ENCODE data around the gene TENT5C.

TENT5C gene

GRCh38 chr1:117636637-117637425 is 31.0 kb downstream of the TENT5C start:
- DNase-seq = no peak

DNA sequence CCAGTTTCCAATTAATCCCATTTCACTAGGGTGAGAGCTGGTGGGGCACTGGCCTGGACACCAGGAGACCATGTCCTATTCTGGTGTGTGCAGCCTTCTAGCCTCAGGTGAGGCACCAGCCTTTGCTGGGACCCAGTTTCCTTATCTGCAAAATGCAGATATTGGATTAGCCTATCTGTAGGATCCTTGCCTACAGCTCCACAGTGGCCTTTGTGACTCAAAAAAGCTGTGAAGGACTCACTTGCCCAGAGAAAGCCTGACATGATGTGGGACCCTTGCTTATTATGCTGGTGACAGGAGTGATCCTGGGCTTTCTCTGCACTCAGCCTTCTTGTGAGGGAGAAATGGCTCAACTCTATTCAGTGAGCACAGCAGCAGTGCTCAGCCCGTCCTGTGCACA is 32.3 kb downstream of the TENT5C start:
- no peak for DNase-seq

DNA sequence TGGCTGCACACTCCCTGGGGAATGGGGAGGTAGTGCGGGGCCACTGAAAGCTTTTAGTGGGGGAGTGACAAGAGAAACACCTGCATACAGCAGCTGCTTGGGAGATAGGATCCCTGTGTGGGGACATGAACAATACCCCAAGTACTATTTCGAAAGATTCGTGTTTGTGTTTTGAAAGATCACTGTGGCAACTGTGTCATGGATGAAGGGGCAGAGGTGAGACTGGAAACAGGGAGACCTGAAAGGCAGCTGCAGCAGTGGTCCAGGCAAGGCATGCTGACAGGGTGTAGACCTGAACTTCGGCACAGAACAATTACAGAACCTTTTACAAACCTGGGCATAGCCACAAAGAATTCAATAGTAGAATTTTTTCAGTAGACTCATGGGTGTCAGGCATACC is 32.9 kb downstream of the TENT5C start:
- DNase-seq = no peak

- DNase-seq = no peak
Observed at GRCh38 chr1:117639741-117640140, 33.9 kb downstream of the TENT5C start.

- DNase-seq = no peak
Observed at GRCh38 chr1:117641536-117641935, 35.7 kb downstream of the TENT5C start.

DNA sequence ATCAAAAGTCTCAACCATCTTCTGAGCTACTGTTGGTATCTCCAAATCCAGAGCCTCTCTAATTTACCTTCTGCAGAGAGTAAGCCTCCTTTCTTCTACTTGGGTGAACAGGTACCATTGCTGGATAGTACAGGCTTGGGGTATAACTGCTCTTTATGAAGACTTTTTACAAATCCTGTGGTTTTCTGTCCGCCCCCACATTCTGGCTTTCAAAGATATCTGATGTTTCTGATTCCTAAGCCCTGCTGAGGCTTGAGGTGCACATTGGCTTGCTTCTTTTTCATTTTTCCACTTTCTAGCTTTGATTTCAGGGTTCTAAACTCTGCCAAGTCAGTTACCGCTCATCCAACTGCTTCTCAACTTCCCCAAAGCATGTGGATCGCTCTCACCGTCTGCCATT is 37.1 kb downstream of the TENT5C start:
- no peak for DNase-seq

- DNase-seq = no peak
Observed at GRCh38 chr1:117643601-117644000, 37.8 kb downstream of the TENT5C start.

GRCh38 chr1:117644696-117645311 is 39.0 kb downstream of the TENT5C start:
- DNase-seq = no peak

GRCh38 chr1:117645343-117645742 is 39.5 kb downstream of the TENT5C start:
- no peak for DNase-seq

DNA sequence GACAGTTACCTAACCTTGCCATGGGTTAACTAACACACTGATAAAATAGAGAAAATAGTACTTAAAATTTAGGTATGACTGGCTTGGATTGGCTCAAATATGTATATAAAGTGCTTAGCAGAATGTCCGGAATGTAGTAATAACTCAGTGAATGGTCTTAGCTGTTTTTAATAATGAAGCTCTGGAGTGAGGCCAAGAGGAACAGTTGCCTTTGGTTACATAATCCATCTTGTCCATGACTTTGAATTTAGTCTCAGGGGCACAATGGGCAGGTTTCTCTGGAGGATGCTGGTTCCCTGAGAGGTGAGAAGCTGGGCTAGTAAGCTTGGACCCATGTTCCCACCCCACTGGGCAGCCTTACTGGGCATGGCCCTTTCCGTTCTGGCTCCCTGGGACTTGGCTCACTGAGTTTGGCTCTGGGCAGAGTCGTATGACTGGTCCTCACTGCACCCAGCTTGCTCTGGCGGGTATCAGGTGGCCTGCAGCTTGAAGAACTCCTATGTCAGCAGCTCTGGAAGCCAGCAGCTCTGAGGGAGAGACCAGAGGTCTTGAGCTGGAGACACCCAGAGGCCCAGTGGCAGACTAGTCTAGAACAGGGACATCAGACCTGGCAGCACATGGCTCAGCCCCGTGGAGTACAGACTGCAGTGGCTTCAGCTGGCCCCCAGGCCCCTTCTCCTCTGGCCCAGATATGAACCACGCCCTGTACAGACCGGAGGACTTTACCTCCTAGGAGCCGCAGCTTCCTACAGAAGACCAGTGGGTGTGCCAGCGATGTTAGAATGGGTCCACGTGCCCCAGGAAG is 40.4 kb downstream of the TENT5C start:
- no peak for DNase-seq

DNA sequence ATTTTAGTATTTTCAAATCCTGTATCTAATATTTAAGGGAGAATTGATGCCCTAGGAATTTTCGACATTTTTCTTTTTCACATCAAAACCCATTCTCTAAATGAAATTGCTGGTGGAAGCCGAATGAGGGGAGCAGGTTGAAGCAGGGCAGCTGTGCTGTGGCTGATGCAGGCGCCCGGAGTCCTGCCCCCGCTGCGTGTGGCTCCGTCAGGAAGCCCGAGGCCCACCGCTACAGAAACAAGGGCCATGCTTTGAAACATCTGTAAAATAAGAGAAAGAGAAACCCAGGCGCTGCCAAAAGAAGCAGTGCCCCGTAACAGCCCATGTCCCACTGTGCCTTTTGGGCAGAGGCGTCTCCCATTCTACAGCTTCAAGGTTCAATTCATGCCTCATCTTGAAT is 41.1 kb downstream of the TENT5C start:
- DNase-seq = no peak

- DNase-seq = no peak
Observed at GRCh38 chr1:117648015-117648414, 42.2 kb downstream of the TENT5C start.

- no peak for DNase-seq
Observed at GRCh38 chr1:117650840-117651568, 45.2 kb downstream of the TENT5C start.

DNA sequence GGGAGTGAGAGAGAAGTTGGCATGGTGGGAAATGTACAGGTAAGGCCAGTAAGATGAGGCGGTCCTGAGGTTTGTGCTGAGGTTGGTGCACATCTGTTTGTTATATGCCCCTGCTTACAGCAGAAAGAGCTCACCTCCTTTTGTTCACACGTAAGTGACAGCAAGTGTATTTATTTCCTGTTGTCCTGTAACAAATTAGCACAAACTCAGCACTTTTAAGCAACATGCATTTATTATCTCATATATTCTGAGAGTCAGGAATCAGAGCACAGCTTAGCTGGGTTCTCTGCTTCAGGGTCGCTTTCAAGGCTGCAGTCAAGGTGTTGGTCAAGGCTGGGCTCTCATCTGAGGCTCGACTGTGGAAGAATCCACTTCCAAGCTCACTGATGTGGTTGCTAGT is 45.8 kb downstream of the TENT5C start:
- no peak for DNase-seq

DNA sequence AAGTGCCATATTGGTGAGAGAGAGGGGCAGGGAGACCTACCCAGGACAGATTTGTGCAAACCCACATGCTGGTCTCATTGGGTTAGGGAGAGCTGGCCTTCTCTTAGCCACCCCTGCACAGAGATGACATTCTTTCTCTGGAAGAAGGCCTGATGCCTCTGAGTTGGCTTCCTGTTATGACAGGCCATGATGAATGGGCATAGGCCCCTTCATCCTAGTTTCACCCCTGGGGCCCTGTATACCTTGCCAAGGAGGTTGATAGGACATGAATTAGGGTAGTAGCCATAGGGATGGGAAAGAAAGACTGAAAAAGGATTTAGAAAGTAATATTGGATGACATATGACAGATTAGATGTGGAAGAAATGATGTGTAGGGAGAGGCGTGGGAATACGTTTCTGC is 46.6 kb downstream of the TENT5C start:
- DNase-seq = no peak

DNA sequence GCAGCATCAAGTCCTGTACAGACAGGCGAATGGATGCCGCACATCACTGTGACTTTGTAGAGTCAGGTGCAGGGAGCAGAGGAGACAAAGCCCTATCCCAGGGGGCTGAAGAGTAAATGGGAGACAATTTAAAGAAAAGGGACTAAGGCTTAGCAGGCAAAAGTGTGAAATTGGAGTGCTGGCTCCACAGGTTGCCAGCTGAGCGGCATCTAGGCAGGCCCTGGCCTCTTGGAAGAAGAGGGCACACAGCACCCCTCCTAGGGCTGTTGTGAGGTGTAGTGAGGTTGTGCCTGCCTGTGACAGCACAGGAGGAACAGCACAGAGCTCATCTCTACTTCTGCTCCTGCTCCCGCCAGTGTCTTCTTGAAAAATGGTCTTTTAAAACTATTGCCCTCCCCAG is 47.3 kb downstream of the TENT5C start:
- DNase-seq = no peak

DNA sequence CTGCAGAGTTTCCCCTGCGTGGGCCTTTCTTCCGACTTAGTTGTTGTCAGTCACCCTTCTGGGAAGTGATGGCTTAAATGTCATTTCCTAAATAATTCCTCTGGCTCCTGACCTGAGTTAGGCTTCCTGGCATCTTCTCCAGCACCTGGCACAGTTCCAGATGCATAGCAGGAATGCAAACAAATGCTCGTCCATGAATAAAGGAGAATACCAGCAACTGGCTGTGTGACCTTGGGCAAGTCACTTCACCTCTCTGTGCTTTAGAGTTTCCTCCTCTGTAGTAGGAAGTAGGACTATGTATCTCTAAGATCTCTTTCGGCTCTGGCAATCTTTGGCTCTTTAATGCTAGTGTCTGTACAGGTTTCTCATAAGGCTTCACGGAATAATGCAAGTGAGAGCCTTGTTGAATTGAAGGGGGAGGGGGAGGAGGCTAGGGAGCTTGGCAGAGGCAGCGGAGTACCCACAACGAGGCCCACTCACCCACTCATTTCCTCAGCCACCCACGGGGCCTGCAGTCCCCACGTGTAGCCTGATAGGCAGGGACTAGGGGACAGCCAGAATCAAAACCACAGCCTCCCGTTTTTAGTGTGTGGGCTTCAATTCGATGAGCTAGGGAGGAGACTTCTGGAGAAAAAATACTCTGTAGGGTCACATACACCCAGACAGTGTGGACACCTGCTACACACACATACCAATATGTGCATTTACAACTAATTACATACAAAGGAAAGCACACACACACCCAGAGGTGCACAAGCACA is 48.1 kb downstream of the TENT5C start:
- DNase-seq = no peak

DNA sequence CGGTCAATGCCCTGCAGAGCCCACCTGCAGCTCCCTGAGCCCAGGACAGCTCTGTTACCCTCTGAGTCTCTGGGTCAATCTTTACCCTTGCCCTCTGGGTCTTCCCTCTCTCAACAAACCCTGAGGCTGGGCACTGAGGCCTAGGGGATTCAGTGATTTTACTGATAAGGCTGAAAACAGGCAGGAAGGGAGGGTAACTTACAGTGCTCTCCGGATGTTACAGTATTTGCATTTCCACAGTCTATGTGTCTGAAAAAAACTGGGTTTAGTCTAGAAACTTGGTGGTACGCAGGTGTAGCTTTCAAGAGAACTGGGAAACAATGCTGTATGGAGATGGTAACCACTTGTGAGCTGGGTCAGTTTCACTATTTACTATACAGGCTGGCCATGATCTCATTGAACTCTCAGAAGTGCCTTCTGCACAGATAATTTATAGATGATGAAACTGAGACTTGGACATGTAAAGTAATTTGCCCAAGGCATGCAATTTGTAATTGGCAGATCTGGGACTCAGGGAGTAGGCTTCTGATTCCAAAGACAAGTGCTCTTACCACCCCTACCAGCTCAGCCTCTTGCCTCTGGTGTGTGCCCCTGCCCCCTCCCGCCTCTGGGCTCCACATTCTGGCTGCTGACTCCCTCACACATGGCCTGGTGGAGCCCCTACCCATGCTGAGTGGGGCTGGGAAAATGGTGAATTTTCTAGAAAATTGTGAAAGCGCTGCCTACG is 48.8 kb downstream of the TENT5C start:
- DNase-seq = no peak

GRCh38 chr1:117655220-117655577 is 49.4 kb downstream of the TENT5C start:
- no peak for DNase-seq

GRCh38 chr1:117656202-117656641 is 50.4 kb downstream of the TENT5C start:
- no peak for DNase-seq

DNA sequence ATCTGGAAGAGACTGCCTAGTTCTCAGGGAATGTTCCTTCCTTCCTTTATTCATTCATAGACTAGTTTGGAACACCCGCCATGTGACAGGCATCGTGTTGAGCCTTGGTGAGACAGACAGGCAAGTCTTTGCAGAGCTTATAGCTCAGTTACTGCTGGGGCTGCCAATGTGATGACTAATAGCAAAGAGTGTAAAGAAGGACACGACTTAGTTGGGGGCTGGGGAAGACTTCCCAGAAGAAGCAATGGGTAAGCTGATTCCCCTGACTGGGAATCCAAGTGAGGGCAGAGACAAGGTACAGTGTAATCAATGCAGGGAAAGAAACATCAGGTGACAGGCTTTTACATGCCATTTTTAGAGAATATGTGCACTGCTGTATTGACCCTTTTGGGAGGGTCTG is 51.2 kb downstream of the TENT5C start:
- DNase-seq = no peak
